AG08395 (cell line): ENCODE measurements around the gene SUSD1.

Experiments
- DNase-seq: peaks from one replicate; pipeline ENCODE4 v3.0.0; 2012; ENCODE audit warnings: mixed read lengths, low spot score

The SUSD1 gene

DNA sequence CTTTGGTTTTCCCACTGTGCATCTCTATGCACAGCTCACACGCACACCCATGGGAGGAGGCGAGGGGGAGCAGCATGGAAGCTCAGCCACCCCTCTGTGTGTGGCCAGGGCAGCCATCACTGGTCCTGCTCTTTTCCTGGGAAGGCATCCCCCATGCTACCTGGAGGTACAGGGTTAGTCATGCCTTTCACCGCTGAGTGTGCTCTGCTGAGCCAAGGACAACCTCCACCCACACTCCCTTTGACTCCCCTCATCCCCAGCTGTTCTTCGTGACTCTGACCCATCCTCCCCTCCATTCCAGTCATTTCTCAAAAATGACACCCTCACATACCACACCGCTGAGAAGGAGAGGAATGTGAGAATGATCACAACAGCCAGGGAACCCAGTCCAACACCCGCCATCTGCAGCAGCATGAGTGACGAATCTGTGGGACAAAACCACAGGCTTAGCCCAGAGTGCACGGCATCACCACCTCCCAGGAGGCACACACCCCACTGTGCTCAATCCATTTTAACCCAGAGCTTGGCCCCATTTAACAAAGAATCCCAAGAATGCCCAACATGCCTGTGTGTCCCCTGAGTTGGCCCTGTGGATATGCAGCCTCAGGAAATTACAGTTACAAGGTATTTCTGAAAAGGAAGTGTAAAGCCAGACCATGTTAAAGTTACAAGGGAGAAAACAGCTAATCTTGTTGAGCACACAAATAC lies 133.4 kb downstream of the SUSD1 start:
- DNase-seq, result peak; percentile 94

DNA sequence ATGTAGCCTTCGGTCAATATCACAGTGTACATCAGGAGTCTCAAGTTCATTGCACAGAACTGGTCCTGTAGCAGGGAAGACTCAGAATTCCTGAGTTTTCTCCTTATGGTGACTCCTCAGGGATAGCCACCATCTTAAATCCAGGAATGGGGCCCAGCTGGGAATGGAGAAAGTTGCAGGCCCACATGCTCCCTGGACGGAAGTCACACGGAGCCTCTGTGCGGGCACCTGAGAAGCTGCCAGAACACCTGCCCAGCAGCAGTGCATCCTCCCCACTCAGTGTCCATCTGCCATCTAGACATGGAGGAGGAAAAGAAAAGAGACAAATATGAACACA lies 133.9 kb downstream of the SUSD1 start:
- no peak for DNase-seq

DNA sequence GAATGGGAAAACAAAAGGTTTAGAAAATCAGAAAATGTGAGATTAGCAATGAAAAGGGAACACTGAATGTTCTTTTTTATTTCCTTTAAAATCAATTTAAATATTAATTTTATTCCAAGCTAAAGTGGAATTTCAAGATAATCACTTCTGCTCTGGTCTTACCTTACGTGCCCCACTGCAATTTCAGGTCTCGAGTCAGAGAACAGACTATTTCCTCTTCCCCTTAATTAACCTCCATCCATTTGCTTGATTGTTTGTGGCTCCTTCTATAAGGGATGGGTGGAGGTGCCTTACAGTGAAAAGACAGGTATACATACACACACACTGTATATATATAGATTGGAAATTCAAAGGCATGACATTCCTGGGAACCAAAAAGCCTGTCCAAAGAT lies 137.1 kb downstream of the SUSD1 start:
- no peak for DNase-seq

DNA sequence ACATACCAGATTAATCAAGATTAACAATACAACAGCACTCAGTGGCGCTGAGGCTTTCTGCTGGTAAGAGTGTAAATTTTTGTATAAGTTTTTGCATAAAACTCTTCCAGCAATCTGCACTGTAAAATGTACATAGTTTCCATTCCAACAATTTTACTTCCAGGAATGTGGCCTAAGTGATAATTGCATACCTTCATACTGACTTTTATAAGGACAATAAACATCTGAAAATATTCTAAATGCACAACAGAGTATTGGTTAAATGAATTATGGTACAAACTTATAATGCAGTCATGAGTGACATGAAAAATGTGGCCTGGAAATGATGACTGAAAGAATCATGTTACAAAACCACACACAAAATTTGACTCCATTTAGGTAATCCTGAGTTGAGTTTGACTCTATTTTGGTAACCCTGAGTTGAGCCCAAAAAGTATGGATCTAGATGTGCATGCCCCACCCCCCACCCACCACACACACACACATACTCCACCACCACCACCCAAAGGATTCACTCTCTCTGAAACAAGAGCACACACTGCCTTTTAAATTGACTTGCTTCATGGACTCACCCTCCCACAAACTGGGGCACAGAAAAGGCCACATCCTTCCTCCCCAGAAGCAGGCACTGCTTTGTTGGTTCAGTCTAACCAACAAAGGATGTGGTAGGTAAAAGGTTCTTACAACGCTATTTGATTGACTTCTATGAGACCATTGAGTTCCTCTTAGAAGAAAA lies 137.6 kb downstream of the SUSD1 start:
- peak; percentile 44 for DNase-seq

DNA sequence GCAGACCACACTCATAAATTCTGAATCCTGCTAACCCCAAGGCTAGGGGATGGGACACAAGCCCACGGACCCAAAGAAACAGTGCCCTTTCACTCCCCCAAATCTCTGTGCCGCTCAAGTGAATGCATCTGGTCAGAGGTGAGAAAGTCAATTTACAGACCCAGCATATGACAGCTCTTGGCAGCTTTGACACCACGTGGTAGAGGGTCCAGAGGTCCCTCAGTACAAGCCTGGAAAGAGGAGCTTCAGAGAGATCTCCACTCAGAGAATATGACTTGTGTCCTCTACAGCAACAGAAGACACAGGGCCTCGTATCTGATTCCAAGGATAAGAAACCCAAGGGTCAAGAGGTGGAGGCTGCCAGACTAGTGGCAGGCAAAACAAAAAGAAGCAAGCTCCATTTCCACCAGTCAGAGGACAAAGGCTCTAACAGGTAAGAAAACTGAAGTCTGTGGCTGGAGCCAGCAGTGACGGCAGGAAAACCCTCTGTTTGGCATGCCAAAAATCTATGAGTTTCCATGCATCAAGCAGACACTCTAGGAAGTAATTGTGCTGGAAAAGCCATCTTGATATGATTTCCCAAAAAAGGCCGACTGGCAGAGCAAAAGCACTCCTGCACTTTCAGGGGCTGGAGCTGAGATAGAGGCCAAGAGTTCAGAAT lies 139.8 kb downstream of the SUSD1 start:
- DNase-seq, result no peak

DNA sequence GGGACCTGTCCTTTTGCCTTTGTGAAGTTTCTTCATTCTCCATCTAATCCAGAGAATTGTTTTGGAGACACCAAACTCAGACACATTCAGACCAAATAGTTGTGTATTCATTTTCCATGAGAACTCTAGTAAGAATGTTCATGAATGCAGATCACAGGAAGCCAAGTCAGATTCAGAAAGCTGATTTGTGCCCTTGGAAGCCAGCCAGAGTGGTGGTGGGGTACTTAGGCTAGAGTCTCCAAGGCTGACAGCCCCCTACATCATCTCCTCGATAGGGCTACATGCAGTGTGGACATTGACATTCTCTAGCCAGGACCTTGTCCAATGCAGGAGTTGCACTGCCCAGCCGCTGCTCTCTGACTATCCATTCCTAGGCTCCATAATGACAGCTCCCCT lies 140.9 kb downstream of the SUSD1 start:
- DNase-seq, result no peak

DNA sequence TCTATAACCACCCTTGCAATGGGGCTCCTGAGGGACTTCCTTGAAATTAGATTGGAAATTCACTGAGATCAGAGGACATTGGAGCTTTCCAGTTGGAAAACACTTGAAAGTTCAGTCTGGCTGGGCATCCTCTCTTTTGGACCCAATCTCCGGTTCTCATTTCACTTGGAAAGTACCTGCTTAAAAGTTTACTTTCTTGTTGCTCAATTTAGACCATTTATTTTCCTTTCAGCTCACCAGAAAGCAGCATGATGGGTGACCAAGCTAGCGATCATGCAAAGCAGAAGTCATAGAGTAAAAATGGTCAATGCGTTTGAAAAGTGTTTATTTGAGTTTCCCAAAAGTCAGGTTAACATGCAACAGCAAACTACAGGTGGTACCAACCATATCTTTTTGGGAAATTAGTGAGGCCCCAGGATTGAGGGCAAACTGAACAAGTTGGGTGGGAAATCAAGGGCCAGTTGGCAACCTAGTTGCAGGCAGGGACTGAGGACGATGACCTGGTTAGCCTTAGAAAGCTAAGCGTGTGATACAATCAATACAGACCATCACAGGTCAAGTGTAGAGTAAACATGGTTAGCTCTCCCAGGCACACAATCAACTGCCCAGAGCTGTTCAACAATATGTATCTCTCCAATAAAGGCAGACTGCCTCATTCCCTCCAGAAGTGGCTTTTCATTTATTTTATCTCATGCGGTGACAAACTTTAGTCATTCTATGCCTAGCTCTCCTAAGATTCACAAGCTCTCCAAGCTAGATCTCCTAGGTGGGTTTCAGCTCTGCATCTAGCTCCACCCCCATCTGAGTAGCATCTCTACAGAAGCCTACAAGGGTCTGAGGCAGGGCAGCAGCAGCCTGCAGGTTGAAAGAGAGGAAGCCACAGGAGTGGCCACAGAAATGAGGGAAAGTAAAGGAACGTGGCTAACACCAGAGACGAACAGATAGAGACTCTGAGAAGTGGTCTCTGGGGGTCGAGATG lies 141.6 kb downstream of the SUSD1 start:
- no peak for DNase-seq

DNA sequence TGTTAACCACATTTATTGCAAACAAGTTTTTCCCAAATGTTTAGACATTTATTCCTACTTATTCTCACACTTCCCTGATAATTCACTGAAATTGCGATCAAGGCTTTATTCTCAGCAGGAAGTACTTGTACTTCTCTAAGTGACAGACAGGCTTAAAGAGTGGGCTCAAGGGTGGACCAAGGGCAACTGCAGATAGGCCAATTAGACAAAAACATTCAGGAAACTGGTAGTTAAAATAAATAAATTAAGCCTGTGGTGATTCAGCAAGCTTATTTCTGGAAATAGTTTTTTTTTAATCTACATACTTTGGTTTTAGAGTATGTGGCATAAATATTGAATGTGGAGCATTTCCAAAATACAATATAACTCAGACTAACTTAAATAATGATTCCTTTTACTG lies 142.4 kb downstream of the SUSD1 start:
- DNase-seq, result no peak

DNA sequence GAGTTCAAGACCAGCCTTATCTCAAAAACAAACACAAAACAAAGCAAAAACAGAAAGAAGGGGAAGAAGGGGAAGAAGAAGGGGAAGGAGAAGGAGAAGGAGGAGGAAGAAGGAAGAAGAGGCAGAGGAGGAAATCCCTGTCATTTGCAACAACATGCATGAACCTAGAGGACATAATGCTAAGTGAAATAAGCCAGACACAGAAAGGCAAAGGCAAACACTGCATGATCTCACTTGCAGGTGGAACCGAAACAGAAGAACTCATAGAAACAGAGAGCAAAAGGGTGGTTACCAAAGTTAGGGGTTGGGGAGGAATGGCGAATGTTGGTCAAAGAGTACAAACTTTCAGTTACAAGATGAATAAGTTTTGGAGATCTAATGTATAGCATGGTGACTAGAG lies 143.1 kb downstream of the SUSD1 start:
- no peak for DNase-seq

DNA sequence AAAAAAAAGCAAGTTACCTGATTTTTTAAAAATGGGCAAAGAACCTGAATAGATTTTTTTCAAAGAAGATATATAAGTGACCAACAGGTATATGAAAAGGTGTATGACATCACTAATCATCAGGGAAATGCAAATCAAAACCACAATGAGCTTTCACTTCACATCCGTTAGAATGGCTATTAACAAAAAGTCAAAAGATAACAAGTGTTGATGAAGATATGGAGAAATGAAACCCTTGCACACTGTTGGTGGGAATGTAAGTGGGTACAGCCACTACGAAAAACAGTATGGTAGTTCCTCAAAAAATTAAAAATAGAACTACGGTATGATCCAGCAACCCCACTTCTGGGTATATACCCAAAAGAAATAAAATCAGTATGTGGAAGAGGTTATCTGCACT lies 143.7 kb downstream of the SUSD1 start:
- no peak for DNase-seq

DNA sequence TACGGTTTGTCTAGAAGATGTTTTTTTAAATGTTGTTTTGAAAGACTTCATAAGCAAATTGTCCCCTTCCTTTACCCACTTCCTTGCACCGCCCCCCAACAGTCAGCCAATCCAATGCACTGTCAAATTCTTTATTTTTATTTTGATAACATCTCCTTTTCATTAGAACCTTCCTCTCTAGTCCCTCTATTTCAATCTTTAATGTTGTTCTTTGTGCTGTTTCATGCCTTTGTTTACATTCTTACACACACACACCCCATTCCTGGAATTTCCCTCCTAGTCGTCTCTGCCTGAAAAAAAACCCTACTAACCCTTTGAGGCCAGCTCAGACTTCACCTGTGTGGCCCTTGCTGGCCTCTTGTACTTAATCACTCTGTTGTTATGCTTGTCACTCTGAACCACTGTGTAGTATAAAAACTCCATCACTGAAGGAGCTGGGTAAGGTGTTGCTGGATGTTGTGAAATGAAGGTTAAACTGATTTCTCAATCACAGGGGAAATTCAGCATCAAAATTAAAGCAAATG lies 145.1 kb downstream of the SUSD1 start:
- DNase-seq, result peak; percentile 32

DNA sequence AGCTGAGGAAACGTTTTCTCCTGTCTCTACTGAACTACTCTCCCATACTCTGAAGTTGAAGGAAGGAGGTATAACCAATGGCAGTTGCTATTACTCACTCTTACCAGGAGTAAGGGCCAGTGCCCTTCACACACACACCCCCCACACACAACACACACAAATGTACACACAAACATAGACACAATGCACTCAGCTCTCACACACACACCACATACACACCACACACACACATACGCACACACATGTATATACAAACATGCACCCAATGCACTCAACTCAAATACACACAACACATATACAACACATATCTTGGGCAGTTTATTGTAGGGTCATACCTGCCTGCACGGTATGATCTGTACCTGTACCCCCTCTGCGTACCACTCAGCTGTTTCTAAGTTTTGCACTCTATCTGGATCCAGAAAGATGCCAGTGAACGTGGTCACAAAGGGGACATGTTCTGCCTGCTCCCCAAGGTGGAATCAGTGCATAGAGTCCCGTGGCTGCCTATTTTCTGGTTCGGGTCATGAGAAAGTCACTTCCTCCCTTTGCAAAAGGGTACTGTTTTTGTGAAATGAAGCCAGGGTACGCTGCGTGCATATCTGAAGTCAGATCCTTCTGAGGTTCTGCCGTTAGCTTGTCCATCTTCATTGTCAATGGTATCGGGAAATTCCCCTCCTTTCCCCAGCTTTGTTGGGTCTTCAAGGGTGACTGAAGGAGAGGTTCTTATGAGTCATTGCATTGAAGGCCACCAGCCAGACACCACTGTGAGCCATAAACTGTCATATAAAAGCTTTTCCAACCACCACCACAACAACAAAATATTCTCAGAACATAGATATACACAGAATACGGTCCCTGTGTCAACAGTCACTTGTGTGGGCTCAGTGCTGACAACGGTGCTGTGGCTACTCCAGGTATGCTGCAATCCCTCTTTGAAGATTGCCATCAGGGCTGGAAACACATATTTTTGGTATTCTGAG lies 146.6 kb downstream of the SUSD1 start:
- no peak for DNase-seq

DNA sequence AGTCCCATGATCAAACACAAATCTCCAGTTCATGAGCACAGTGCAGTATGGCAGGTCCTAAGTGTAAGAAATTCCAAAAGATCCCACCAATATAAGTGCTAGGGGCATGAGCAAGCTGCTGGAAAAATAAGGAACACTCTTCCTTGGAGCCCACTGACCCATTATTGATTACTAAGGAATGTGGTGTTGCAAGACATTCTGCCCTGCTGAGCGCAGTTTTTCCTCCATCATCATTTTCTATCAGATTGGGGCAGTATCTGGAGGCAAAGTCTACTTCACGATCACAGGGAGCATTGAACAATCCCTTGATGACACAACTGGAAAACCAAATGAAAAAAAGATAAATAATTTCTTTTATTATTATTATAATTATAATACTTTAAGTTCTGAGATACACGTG lies 149.2 kb downstream of the SUSD1 start:
- DNase-seq, result no peak

DNA sequence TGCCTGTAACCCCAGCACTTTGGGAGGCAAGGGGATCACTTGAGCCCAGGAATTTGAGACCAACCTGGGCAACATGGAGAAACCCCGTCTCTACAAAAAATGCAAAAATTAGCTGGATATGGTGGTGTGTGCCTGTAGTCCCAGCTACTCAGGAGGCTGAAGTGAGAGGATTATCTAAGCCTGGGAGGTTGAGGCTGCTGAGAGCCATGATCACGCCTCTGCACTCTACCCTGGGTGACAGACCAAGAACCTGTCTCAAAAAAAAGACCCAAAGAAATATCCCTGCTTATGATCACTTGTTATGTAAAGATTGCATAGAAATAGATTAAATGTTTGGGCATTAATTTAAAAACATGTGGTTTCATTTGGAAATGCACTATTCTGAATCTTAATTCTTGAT lies 153.4 kb downstream of the SUSD1 start:
- no peak for DNase-seq

DNA sequence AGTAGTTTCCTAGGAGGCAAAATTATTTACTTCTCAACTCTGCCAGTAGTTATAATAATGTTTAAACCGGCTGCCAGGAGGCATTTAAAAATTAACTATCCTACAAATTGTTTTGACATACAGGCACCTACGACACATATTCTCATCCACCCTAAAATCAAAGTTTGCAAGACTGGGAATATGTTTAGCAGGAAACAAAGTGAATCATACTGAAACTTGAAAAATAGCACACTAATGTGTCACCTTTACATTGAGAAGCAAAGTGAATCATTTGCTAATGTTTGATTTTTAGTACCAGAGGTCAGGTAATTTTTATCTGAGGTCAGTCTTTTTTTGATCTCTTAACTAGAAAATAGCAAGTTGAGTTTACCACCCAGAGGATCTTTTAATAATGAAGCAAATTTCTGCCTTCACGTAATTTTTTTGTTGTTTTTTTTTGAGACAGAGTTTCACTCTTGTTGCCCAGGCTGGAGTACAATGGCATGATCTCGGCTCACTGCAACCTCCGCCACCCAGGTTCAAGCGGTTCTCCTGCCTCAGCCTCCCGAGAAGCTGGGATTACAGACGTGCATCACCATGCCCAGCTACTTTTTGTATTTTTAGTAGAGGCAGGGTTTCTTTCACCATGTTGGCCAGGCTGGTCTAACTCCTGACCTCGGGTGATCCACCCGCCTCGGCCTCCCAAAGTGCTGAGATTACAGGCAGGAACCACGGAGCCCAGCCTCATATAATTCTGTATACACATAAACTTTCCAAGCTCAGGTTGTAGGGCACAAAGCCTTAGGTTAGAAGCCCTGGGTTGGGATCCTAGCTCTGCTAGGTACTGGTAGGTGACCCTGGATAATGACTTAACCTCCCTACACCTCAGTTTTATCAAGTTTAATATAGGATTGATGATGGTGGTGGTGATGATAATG lies 154.2 kb downstream of the SUSD1 start:
- peak; percentile 63 for DNase-seq

DNA sequence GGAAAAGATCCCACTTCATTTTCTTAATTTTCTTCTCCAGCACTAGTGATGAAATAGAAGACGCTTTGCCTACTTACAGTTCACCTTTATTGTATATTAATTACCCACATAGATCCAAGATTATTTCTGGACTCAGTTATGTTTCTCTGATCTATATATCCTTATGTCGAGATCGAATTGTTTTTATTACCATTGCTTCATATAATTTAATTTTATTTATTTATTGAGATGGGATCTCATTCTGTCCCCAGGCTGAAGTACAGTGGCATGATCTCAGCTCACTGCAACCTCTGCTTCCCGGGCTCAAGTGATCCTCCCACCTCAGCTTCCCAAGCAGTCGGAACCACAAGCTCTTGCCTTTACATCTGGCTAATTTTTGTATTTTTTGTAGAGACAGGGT lies 157.2 kb downstream of the SUSD1 start:
- no peak for DNase-seq

DNA sequence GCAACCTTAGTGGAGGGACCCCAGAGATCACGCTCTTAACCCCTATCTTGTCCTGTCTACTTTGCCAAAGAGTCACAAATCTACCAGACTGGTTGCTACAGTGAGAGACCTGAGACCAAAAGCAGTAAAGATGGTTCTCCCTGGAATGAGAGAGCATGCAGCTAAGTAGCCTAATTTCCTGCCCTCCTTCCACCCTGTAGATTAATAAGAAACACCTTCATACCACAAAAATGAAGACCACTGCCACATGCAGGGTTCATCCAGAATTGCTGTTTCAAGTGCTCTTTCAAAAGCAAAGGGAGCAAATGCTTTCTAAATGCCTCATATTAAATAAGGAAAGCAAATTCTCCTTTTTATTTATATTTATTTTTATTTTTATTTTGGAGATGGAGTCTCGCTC lies 159.4 kb downstream of the SUSD1 start:
- DNase-seq, result no peak

DNA sequence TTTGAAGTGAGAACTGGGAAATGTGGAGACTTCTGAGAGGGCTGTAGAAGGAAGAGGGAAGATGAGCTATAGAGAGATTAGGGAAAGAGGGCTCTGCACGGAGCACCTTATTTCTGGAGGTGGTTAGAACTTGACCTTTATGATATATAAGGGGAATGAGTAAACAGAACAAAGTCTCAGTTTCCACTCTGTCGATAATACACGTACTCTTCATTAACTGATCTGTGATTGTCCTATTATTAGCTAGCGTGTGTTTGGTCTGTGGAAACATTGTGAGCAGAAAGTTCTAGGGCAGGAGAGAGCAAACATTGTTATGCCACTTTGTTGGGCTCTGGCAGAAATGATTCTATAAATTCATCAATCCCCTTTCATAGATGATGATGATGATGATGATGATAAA lies 159.9 kb downstream of the SUSD1 start:
- no peak for DNase-seq

DNA sequence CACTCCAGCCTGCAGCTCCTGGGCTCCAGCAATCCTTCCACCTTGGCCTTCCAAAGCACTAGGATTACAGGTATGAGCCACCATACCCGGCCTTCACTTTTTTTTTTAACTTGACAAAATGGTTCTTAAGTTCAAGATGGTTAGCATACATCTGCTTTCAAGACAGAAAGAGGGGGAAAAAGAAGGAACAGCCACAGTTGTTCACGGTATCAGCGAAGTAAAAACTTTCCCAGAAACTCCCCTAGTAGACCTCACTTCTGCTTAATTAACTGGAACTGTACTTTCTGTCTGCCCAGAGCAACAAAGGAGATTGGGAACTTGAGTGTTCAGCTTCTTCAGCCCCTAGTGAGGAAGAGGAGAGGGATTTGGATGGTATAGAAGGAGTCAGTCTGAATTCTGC lies 161.8 kb downstream of the SUSD1 start:
- no peak for DNase-seq
